ENCODE results near the gene ACE.

DNA sequence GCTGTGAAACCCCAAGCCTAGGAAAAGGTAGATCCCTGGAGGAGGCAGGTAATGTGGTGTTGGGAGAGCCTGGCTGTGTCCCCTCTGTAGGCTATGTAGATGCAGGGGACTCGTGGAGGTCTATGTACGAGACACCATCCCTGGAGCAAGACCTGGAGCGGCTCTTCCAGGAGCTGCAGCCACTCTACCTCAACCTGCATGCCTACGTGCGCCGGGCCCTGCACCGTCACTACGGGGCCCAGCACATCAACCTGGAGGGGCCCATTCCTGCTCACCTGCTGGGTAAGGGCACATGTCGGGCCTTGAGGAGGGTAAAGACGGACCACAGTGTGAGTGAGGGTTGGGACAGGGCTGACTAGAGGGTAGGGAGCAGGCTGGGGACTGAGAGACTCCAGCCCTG, 12.0 kb downstream of the ACE start:
- TF ChIP-seq EP300 (IDR thresholded peaks at IDR 0.05) = no peak
- TF ChIP-seq, protein P1, sequence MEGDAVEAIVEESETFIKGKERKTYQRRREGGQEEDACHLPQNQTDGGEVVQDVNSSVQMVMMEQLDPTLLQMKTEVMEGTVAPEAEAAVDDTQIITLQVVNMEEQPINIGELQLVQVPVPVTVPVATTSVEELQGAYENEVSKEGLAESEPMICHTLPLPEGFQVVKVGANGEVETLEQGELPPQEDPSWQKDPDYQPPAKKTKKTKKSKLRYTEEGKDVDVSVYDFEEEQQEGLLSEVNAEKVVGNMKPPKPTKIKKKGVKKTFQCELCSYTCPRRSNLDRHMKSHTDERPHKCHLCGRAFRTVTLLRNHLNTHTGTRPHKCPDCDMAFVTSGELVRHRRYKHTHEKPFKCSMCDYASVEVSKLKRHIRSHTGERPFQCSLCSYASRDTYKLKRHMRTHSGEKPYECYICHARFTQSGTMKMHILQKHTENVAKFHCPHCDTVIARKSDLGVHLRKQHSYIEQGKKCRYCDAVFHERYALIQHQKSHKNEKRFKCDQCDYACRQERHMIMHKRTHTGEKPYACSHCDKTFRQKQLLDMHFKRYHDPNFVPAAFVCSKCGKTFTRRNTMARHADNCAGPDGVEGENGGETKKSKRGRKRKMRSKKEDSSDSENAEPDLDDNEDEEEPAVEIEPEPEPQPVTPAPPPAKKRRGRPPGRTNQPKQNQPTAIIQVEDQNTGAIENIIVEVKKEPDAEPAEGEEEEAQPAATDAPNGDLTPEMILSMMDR (IDR thresholded peaks at IDR 0.05) = no peak
- no peak for TF ChIP-seq POLR2A (IDR thresholded peaks at IDR 0.05)
